ENCODE results near the gene MTARC2. TPM values are rescaled to one million over a fixed set of nuclear protein-coding genes. Genes with fewer than 3 reads are reported as not detected.
A peak's percentile ranks its signal among the peaks of the same experiment; 100 is the strongest.

MTARC2 gene
- 1 to 10 TPM; 5.0 to 6.0 TPM for polyA plus RNA-seq

- WGBS, 2 donors = 1 to 3% methylated on average over 72 to 77 of the region's 77 CpGs
- no peaks in the 10 kb centered on the region for H3K27me3 ChIP-seq (ENCODE audit: control insufficient read depth in 1 of 2, insufficient read depth in 2 of 2, low read length in 2 of 2)
- H3K9me3 ChIP-seq (ENCODE audit: control insufficient read depth in 2 of 2, insufficient read depth in 1 of 2, low read depth in 1 of 2, low read length in 1 of 2) = no peaks in the 10 kb centered on the region
- peak within 1 kb of the TSS; percentile 68 to 72 for H3K4me3 ChIP-seq (ENCODE audit: low read depth in 1 of 2, low read length in 2 of 2)
- H3K36me3 ChIP-seq (ENCODE audit: control insufficient read depth in 2 of 2, insufficient read depth in 2 of 2, low read length in 1 of 2) = no peaks in the 10 kb centered on the region
- H3K27ac ChIP-seq (ENCODE audit: low read depth in 2 of 2, low read length in 1 of 2) = peak within 1 kb of the TSS; percentile 62 to 71
- H3K4me1 ChIP-seq (ENCODE audit: control insufficient read depth in 2 of 2, insufficient read depth in 2 of 2, low read length in 1 of 2) = peaks cover 0 to 4% of the 10 kb centered on the region in 2 donors
These were observed at the start of gene MTARC2 for GRCh38 chr1:220748089-220748934. Gene MTARC2 (plus strand): TSS chr1:220748322. CDS start chr1:220748532, 210 bp downstream.

GRCh38 chr1:220698607-220699016 lies 49.5 kb upstream of the MTARC2 start:
- H3K36me3 ChIP-seq (ENCODE audit: control insufficient read depth in 2 of 2, insufficient read depth in 2 of 2, low read length in 1 of 2) = no peaks in the 10 kb centered on the region
- 78 to 87% methylated on average over 5 of the region's 5 CpGs for WGBS, 2 donors
- H3K27ac ChIP-seq (ENCODE audit: low read depth in 2 of 2, low read length in 1 of 2) = no peak overlapping the region

DNA sequence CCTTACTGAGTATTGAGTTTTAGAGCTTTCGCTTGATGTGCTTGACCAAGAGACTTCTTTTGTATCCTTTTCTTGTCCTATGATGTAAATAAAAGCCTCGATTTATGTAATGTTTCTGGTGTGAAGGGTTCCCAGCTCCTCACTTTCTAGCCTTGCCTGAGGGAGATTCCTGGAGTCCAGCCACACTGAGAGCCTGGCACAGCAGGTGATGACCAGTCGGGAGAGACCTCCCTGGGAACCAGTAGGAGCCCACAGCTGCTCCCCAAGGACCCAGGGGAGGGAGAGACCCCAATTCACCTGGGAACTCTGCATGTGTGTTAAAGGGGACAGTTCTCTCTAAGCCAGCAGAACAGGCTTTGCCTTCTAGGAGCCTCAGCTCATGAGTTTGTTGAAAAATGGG lies 49.1 kb upstream of the MTARC2 start:
- 76 to 85% methylated on average over 3 of the region's 3 CpGs for WGBS, 2 donors

More at GRCh38 chr1:220698607-220699016, 49.5 kb upstream of the MTARC2 start:
- peaks cover 0 to 3% of the 10 kb centered on the region in 2 donors for H3K27me3 ChIP-seq (ENCODE audit: control insufficient read depth in 1 of 2, insufficient read depth in 2 of 2, low read length in 2 of 2)
- H3K9me3 ChIP-seq (ENCODE audit: control insufficient read depth in 2 of 2, insufficient read depth in 1 of 2, low read depth in 1 of 2, low read length in 1 of 2) = no peaks in the 10 kb centered on the region
- no peak overlapping the region for H3K4me3 ChIP-seq (ENCODE audit: low read depth in 1 of 2, low read length in 2 of 2)
- H3K4me1 ChIP-seq (ENCODE audit: control insufficient read depth in 2 of 2, insufficient read depth in 2 of 2, low read length in 1 of 2) = no peaks in the 10 kb centered on the region

GRCh38 chr1:220700556-220701179 lies 47.5 kb upstream of the MTARC2 start:
- no peaks in the 10 kb centered on the region for H3K9me3 ChIP-seq (ENCODE audit: control insufficient read depth in 2 of 2, insufficient read depth in 1 of 2, low read depth in 1 of 2, low read length in 1 of 2)
- no peak overlapping the region for H3K4me3 ChIP-seq (ENCODE audit: low read depth in 1 of 2, low read length in 2 of 2)
- H3K27me3 ChIP-seq (ENCODE audit: control insufficient read depth in 1 of 2, insufficient read depth in 2 of 2, low read length in 2 of 2) = peaks cover 0 to 3% of the 10 kb centered on the region in 2 donors
- no peaks in the 10 kb centered on the region for H3K4me1 ChIP-seq (ENCODE audit: control insufficient read depth in 2 of 2, insufficient read depth in 2 of 2, low read length in 1 of 2)
- H3K36me3 ChIP-seq (ENCODE audit: control insufficient read depth in 2 of 2, insufficient read depth in 2 of 2, low read length in 1 of 2) = no peaks in the 10 kb centered on the region
- no peak overlapping the region for H3K27ac ChIP-seq (ENCODE audit: low read depth in 2 of 2, low read length in 1 of 2)
- WGBS, 2 donors = 13 to 38% methylated on average over 2 of the region's 2 CpGs

More for the DNA sequence above, 49.1 kb upstream of the MTARC2 start:
- Histone ChIP-seq H3K27me3 (ENCODE audit: control insufficient read depth in 1 of 2, insufficient read depth in 2 of 2, low read length in 2 of 2) (peaks cover 0 to 3% of the 10 kb centered on the region in 2 donors), H3K27ac (ENCODE audit: low read depth in 2 of 2, low read length in 1 of 2) (no peak overlapping the region), H3K36me3 (ENCODE audit: control insufficient read depth in 2 of 2, insufficient read depth in 2 of 2, low read length in 1 of 2) (no peaks in the 10 kb centered on the region), H3K4me1 (ENCODE audit: control insufficient read depth in 2 of 2, insufficient read depth in 2 of 2, low read length in 1 of 2) (no peaks in the 10 kb centered on the region), H3K9me3 (ENCODE audit: control insufficient read depth in 2 of 2, insufficient read depth in 1 of 2, low read depth in 1 of 2, low read length in 1 of 2) (no peaks in the 10 kb centered on the region), H3K4me3 (ENCODE audit: low read depth in 1 of 2, low read length in 2 of 2) (no peak overlapping the region)

- Histone ChIP-seq H3K36me3 (ENCODE audit: control insufficient read depth in 2 of 2, insufficient read depth in 2 of 2, low read length in 1 of 2) (no peaks in the 10 kb centered on the region), H3K27ac (ENCODE audit: low read depth in 2 of 2, low read length in 1 of 2) (no peak overlapping the region), H3K4me3 (ENCODE audit: low read depth in 1 of 2, low read length in 2 of 2) (no peak overlapping the region), H3K27me3 (ENCODE audit: control insufficient read depth in 1 of 2, insufficient read depth in 2 of 2, low read length in 2 of 2) (peaks cover 0 to 3% of the 10 kb centered on the region in 2 donors), H3K9me3 (ENCODE audit: control insufficient read depth in 2 of 2, insufficient read depth in 1 of 2, low read depth in 1 of 2, low read length in 1 of 2) (no peaks in the 10 kb centered on the region), H3K4me1 (ENCODE audit: control insufficient read depth in 2 of 2, insufficient read depth in 2 of 2, low read length in 1 of 2) (no peaks in the 10 kb centered on the region)
- WGBS, 2 donors = 62 to 75% methylated on average over 6 of the region's 6 CpGs
These were observed 46.1 kb upstream of the MTARC2 start for GRCh38 chr1:220701974-220702373.

DNA sequence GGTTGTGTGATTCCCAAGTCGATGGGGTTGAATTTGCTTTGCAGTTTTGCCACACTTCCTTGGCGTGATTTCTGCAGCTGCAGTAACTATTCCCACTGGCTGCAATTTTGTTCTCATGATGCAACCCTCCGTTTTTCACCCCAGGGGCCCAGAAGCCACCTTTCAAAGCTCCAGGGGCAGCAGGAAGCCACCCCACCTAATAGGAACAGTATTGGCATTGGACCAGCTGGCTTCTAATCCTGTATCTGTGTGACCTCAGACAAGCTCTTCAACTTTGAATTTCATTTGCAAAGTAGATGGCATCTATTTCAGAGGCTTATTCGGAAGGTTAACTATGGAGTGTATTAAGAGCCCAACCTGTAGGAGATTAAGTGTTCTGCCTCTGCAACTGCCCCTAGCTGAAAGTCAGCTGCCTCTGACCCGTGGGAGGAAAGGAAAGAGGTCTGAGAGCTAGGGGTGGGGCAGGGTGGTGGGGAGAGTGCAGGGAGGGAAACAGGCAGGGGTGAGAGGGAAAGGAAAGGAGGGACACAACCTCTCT lies 45.3 kb upstream of the MTARC2 start:
- WGBS, 2 donors = 47 to 56% methylated on average over 5 of the region's 5 CpGs
- H3K4me3 ChIP-seq (ENCODE audit: low read depth in 1 of 2, low read length in 2 of 2) = no peak overlapping the region
- H3K9me3 ChIP-seq (ENCODE audit: control insufficient read depth in 2 of 2, insufficient read depth in 1 of 2, low read depth in 1 of 2, low read length in 1 of 2) = no peaks in the 10 kb centered on the region
- H3K27ac ChIP-seq (ENCODE audit: low read depth in 2 of 2, low read length in 1 of 2) = no peak overlapping the region
- H3K4me1 ChIP-seq (ENCODE audit: control insufficient read depth in 2 of 2, insufficient read depth in 2 of 2, low read length in 1 of 2) = no peaks in the 10 kb centered on the region
- H3K36me3 ChIP-seq (ENCODE audit: control insufficient read depth in 2 of 2, insufficient read depth in 2 of 2, low read length in 1 of 2) = no peaks in the 10 kb centered on the region
- H3K27me3 ChIP-seq (ENCODE audit: control insufficient read depth in 1 of 2, insufficient read depth in 2 of 2, low read length in 2 of 2) = peaks cover 0 to 3% of the 10 kb centered on the region in 2 donors

DNA sequence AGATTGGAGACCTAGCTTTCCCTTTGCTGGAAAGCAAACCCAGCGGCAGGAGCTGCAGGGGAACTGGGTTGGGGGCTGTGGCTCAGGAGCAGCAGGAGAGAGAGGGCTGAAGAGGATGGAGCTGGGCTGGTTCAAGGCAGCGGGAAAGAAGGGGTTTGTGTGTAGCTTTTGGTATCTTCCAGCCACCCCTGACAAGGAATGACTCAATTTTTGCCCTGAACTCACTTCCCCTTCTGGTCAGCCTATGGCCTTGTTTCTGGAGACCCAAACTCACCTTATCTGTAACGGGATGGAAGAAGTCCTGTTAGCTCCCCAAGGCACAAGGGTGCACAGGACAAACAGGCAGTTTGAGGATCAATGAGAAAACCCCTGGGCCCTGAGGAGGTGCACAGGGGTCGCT lies 44.8 kb upstream of the MTARC2 start:
- no peak overlapping the region for H3K27ac ChIP-seq (ENCODE audit: low read depth in 2 of 2, low read length in 1 of 2)
- H3K27me3 ChIP-seq (ENCODE audit: control insufficient read depth in 1 of 2, insufficient read depth in 2 of 2, low read length in 2 of 2) = peaks cover 0 to 3% of the 10 kb centered on the region in 2 donors
- no peaks in the 10 kb centered on the region for H3K4me1 ChIP-seq (ENCODE audit: control insufficient read depth in 2 of 2, insufficient read depth in 2 of 2, low read length in 1 of 2)
- H3K4me3 ChIP-seq (ENCODE audit: low read depth in 1 of 2, low read length in 2 of 2) = no peak overlapping the region
- 86 to 88% methylated on average over 4 of the region's 4 CpGs for WGBS, 2 donors
- H3K36me3 ChIP-seq (ENCODE audit: control insufficient read depth in 2 of 2, insufficient read depth in 2 of 2, low read length in 1 of 2) = no peaks in the 10 kb centered on the region
- no peaks in the 10 kb centered on the region for H3K9me3 ChIP-seq (ENCODE audit: control insufficient read depth in 2 of 2, insufficient read depth in 1 of 2, low read depth in 1 of 2, low read length in 1 of 2)

- no peak overlapping the region for H3K27ac ChIP-seq (ENCODE audit: low read depth in 2 of 2, low read length in 1 of 2)
These were observed 42.3 kb upstream of the MTARC2 start for GRCh38 chr1:220705782-220706181.

DNA sequence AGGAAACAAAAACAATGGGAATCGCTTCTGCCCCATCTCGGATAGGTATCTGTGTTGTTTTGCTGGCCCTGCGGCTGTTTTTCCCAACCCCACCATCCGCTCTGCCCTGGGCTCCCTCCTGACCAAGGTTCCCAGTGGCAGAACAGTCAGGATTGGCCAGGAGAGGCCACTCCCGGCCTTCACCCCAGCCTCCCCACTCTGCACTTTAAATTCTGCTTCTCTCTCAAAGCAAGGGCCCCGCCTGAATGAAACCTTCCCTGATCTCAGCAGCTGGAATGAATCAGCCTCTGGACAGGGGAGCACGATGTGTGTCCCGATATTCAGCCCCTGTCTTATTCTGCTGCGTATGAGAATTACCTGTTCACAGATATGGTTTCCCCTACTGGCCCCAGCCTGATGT lies 41.6 kb upstream of the MTARC2 start:
- WGBS, 2 donors = 59 to 76% methylated on average over 9 of the region's 9 CpGs

More at GRCh38 chr1:220705782-220706181, 42.3 kb upstream of the MTARC2 start:
- Histone ChIP-seq H3K9me3 (ENCODE audit: control insufficient read depth in 2 of 2, insufficient read depth in 1 of 2, low read depth in 1 of 2, low read length in 1 of 2) (no peaks in the 10 kb centered on the region), H3K36me3 (ENCODE audit: control insufficient read depth in 2 of 2, insufficient read depth in 2 of 2, low read length in 1 of 2) (no peaks in the 10 kb centered on the region), H3K27me3 (ENCODE audit: control insufficient read depth in 1 of 2, insufficient read depth in 2 of 2, low read length in 2 of 2) (peaks cover 0 to 3% of the 10 kb centered on the region in 2 donors), H3K4me3 (ENCODE audit: low read depth in 1 of 2, low read length in 2 of 2) (no peak overlapping the region), H3K4me1 (ENCODE audit: control insufficient read depth in 2 of 2, insufficient read depth in 2 of 2, low read length in 1 of 2) (no peaks in the 10 kb centered on the region)
- 66 to 86% methylated on average over 7 of the region's 7 CpGs for WGBS, 2 donors

More for the DNA sequence above, 41.6 kb upstream of the MTARC2 start:
- Histone ChIP-seq H3K9me3 (ENCODE audit: control insufficient read depth in 2 of 2, insufficient read depth in 1 of 2, low read depth in 1 of 2, low read length in 1 of 2) (no peaks in the 10 kb centered on the region), H3K36me3 (ENCODE audit: control insufficient read depth in 2 of 2, insufficient read depth in 2 of 2, low read length in 1 of 2) (no peaks in the 10 kb centered on the region), H3K4me1 (ENCODE audit: control insufficient read depth in 2 of 2, insufficient read depth in 2 of 2, low read length in 1 of 2) (no peaks in the 10 kb centered on the region), H3K27ac (ENCODE audit: low read depth in 2 of 2, low read length in 1 of 2) (no peak overlapping the region), H3K27me3 (ENCODE audit: control insufficient read depth in 1 of 2, insufficient read depth in 2 of 2, low read length in 2 of 2) (peaks cover 0 to 3% of the 10 kb centered on the region in 2 donors), H3K4me3 (ENCODE audit: low read depth in 1 of 2, low read length in 2 of 2) (no peak overlapping the region)
